G401.6 (cell line): ENCODE measurements around the gene SERGEF.
"Not testable (repeated sequence)": the region's sequence is repeated elsewhere in the genome, so short reads cannot be mapped to it uniquely, and the experiment has no call there.

Source experiments
- FAIRE-seq: peaks from 2 replicates; lab custom pipeline; 2012; peaks lifted over from hg19 to GRCh38; lab: Jason Lieb, UNC

Gene SERGEF

DNA sequence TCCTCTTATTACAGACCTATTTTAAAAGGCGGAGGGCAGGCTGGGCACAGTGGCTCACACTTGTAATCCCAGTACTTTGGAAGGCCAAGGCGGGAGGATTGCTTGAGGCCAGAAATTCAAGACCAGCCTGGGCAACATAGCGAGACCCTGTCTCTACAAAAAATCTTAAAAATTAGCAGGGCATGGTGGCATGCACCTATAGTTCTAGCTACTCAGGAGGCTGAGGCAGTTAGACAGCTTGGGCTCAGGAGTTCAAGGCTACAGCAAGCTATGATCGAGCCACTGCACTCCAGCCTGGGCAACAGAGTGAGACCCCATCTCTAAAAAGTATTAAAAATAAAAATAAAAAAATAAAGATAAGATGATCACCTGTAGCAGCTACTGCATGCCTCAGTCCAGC lies 12.7 kb downstream of the SERGEF start:
- FAIRE-seq, result not testable (repeated sequence)

DNA sequence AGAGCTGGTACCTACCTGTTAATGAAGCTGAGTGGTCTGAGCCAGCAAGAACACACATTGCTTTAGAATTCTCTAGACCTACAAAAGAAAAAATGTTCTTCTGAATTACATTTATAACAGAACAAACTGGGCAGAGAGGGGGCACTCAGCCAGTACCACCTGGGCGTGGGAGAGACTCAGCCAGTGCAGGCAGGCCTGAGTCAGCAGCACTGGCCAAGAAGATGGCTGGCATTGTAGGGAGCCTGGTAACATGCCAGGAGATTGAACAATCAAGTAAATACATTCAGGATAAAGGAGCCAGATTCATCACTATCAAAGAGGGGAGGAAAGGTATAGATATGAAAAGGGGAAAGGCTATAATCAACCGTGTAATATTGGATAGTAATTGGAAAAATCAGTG lies 19.9 kb downstream of the SERGEF start:
- no peak for FAIRE-seq

DNA sequence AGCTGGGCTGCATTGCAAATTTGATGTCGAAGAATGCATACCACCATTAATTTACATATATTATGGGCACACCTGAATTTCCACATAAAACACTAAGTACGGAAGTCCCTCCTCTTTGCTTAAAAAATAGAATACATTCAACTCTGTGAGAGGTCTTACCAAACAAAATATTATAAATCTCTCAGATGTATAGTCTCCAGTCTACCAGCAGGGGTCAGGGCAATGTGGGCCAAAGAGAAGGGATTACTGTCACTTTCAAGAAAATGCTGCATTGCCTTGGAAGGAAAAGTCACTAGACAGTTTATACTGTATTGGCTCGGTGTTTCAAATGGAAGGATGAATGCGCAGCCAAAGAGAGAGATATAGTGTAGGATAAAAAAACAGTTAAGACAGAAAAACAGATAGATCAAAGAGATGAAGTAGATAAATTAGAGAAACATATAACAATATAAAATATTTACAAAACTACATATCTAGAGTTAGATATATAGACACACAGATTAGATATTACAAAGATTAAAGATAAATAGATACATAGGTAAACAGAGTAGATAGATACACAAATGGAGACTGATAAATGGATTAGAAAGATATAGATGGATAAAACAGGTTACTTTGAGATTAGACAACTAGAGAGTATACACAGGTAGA lies 20.9 kb downstream of the SERGEF start:
- FAIRE-seq, result peak; percentile 93

DNA sequence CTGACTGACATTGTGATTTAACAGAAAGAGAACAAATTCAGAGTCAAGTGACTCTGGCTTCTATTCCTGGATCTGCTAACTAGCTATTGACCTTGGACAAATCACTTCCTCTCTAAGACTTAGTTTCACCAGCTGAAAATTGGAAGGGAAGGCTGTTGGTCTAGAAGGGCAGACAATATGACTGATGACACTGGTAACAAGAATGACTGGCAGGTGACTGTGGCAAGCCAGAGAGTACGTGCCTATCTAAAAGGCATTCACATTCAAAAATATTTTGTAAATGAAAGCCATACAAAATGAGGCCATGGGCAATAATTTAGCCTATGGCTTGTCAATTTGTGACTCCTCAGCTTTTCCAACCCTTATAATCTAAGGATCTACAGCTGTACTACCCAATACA lies 23.5 kb downstream of the SERGEF start:
- FAIRE-seq, result no peak

DNA sequence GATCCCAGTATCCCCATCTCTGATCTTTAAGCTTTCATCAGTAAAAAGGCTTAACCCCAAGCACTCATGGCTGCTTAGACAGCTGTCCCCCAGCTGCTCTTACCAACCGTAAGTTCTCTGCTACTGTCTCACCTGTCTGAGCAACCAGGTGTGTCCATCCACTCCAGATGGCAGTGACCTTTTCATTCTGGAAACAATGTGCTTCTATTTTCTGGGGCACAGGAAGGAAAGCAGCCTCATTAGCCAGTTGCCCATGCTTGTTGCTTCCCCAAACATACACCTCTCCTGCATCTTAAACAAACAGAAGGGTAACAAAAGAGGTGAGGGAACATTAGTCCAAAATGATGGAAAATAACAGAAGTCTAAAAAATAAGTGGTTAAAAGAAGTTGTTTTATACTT lies 24.4 kb downstream of the SERGEF start:
- FAIRE-seq, result no peak

DNA sequence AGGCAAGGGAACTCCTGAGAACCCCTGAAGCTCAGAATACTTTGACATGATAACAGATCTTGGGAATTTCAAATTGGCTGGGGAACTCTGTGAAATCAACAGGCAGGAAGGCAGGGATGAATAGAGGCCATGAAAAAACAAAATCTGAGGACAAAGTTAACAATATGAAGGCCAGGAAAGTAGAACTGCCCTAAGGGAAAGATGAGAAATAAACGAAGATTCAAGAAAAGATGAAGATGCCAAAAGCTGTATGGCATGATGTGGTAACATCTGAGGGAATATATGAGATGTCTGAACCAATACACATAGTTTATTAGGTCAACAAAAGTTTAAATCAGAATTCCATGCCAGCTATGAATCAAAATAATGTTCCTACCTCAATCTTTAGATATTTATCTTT lies 25.0 kb downstream of the SERGEF start:
- FAIRE-seq, result no peak

DNA sequence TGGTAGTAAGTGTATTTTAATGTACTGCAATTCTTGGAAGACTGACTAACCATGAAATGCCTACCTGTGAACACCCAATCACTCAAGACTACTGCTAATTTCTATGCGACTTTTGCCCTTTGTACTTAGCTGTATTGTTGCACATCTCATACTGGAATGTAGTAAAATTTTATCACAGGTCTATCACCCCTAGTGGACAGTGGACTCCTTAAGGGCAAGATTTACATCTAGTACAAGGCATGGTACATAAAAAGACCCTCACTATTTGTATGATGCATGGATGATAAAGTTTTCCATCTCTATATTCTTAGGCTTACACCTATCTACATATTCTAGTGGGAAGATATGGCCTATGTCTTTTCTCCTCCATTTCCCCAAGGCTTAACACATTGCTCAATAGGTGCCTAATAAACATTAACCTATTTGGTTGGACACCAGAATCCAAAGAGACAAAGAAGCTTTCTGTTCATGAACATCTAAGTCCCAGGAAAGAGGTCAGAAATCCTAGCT lies 26.1 kb downstream of the SERGEF start:
- FAIRE-seq, result no peak

DNA sequence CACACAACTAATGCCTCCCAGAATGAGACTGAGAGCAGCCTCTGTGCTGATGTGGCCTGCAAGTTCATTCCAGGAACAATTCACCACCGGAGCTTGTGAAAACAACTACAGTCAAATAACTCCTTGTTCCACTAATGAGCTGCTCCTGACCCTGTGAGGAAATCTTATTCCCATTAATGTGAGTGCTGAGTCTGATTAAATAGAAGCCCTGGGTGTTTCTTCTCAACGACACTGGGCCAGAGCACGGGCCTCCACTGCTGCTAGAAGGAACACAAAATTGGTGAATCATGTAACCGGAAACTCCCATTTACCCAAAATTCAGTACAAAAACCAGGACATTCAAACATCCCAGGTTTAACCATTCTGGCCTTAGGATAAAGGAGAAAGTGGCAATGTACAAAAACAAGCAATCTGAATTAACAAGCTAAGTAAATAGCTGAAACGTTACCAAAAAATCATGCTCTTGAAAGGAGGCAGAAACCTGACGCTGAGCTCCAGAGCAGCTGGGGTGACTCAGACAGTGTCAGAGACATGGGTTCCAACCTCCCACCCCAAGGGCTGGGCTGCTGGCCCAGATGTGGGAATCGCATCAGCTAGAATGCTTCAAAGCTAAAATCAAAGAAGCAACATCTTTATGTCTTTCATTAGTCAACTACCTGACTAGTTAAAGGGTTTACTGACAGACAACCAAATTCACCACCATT lies 26.7 kb downstream of the SERGEF start:
- FAIRE-seq, result no peak

DNA sequence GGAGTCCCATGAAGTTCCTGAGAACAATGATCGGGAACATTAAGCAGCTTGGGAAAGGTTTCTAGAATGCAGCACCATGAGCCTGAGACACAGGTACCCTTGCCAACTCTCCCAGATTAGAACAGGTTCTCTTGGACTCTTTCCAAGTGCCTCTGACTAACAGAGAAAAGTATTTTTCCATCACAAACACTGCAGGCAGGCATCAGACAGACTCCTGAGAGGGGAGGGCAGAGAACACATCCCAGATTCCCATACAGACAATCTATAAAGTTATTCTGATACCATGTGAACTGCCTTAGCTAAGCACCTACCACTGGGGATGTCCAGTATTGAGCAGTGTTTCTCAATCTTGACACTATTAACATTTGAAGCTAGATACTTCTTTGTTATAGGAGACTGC lies 27.3 kb downstream of the SERGEF start:
- no peak for FAIRE-seq

DNA sequence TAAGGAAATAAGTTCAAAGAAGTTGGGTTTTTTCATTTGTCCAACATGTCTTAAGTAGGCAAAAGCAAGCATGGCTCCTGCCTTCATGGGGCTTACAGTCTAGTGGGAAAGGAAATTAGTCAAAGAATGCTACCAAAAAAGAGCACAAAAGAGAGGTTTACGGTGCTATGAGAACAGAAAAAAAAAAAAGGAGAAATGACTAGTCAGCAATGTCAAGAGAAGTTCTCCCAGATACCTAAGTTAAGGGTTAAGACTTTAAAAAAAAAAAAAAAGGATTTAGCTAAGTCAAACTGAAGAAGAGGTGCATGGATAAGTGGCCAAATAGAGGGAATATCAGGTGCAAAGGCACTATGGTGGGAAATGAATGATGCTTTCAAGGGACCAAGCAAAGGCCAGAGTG lies 29.3 kb downstream of the SERGEF start:
- no peak for FAIRE-seq

DNA sequence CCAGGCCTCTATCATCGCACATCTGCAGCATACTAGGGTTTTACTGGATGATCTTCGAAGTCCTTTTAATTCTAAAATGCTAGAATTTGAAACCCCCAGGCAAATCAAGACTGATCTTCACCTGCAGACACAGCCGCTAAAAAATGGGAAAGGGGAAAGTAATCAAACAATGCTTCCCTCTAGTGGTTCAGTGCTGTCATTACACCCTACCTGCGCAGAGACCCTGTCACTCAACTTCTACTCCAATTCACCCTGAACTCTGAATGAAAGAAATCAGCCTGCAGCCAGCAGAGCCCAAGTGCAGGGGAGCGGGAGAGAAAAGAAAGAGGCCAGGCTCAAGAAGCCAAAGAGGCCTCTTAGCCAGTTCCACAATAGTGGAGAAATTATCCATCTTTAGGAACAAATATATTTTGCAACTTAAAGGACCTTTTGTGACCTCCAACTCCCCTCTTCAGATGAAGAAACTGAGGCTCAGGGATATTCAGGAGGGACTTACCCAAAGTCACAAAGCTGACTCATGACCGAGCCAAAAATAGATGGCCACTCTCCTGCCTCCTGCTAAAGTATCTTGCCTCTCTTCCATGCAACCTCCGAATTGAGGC lies 33.0 kb downstream of the SERGEF start:
- peak; percentile 17 for FAIRE-seq

DNA sequence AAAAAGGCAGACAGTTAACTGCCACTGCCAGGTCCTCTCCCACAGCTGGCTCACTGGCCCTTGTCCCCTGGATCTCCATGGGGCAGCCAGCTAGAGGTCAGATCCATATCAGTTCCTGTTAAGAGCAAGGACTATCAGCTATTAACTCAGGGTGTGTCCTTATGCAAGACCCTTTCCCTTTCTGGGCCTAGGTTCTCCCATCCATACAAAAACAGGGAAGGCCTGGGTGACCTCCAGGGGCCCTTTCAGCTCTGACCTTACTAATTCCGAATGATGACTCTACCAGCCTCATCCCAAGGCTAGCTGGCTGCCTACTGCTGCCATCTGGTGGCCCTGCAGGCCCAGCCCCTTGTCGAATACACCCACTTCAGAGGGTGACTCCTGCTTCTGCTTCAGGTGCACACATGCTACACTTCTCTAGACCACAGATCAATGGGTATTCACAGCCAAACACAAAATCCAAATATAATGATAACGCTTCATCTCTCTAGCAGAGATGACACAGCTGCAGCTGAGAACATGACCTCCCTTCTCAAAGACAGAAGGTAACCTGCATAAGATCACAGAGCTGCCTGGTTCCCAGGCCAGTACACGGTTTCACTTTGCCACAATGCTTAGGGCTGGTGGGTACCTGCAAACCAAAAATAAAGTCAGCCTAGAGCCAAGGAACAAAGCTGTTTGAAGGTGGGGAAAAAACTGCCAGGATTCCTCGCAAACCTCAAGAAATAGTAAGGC lies 34.1 kb downstream of the SERGEF start:
- no peak for FAIRE-seq

DNA sequence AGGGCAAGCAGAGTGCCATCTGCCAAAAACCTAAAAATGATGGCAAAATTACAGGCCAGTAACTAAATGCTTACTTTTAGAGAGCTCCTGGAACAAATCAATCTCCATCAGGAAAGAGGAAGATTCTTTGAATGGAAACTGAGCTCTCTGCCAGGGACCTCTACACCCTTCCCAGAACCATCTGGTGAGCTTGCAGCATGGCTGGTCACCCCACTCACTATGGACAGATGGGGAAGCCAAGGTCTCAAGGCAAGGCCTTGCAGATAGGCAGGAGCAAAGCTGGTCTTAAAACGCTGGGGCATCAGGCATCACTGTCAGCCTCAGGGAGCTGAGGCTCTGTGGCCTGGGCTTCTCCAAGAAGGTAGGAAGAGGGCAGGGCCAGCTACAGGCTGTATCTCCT lies 36.2 kb downstream of the SERGEF start:
- FAIRE-seq, result no peak

DNA sequence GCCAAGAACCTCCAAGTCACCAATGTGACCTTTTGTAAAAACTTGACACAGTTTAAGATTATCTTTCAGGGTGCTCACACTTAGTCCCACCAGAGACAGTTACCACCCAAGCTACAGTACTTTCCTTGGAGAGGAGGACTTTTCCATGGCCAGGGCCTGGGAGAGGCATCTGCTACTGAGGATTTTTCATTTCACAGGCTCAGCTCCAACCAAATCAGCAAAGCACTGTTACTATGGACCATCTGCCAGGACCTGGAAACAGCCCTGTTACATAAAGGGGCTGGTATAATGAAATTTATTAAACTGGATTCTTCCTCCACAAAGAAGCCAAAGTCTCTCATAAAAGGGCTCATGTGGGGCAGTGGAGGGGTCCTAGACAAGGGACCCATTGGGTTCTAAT lies 38.6 kb downstream of the SERGEF start:
- FAIRE-seq, result no peak

DNA sequence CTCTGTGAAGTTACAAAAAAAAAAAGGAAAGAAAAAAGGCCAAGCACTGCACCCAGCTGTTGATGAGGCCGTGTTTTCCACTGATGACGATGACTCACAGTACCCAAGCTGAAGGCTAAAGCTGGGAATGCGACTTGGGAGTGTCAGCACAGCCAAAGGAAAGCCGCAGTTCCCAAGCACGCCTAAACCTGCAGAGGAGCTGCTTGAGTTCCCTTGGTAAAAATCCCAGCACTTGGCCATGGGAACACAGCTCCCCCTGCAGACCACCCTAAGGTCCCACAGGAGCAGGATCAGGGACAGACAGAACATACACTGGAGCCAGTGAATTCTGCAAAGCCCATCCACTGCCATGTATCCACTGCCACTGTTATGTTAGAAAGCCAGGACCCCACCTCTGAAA lies 39.9 kb downstream of the SERGEF start:
- no peak for FAIRE-seq

DNA sequence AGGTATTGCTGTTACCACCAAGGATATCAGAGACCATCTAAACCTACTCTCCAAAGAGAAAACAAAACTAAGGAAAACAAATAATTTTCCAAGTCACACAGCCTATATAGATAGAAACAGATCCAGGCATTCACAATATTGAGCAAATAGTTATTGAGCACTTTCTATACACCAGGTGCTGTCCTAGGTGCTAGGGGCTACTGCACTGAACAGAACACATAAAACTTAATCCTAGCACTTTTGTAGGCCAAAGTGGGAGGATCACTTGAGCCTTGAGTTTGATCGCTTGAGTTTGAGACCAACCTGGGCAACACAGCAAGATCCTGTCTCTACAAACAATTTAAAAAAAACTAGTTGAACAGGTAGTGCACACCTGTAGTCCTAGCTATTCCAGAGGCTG lies 44.6 kb downstream of the SERGEF start:
- no peak for FAIRE-seq

DNA sequence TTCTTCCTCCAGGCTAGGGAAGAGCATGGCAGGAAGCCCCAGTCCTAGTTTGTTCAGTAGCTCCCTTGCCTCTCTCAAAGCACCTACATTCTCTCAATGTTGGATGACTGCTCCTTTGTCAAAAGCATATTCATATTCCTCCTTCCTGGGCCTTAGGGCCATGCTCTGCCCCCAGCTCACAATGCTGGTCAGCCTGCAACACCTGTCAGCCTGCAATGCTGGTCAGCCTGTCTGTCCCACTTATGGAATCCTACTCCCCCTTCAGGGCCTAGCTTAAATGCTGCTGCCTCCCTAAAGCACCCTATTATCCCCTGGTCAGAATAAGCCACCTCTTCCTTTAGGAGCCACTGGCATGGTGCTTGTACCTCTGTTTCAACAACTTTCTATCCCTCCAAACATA lies 45.2 kb downstream of the SERGEF start:
- FAIRE-seq, result no peak

DNA sequence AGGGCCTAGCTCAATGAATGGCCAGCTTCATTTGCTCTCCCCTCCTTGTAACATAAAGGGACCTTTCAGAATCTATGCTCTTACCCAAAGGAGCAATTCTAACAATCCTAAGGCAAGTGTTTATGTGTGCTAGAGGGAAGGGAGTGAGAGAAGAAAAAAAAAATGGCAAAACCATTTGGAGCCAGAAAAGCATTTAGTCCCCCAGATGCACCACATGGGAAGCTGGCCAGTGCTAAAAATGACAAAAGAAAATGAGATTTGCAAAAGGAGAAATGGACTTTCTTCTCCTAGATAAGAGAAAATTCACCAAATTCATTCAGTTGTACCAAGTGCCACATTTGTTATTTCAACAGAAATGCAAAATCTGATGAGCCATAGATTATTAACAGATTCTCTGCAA lies 52.8 kb downstream of the SERGEF start:
- no peak for FAIRE-seq

DNA sequence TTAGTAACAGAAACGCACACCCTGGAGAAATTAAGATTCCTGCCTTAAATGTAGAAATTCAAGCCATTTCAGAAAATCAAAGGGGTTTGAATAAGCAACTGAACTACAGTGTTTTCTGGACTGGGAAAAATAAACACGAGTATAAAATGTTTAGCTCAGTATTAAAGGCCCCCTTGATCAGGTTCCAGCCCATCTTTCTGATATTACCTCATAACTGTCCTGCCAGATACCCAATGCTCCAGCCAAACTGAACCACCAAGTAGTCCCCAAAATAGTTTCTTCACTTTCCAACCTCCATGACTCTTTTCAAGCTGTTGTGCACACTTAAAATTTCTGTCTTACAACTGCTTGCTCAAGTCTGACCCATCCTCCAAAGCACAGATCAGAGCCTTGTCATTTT lies 54.4 kb downstream of the SERGEF start:
- FAIRE-seq, result no peak

DNA sequence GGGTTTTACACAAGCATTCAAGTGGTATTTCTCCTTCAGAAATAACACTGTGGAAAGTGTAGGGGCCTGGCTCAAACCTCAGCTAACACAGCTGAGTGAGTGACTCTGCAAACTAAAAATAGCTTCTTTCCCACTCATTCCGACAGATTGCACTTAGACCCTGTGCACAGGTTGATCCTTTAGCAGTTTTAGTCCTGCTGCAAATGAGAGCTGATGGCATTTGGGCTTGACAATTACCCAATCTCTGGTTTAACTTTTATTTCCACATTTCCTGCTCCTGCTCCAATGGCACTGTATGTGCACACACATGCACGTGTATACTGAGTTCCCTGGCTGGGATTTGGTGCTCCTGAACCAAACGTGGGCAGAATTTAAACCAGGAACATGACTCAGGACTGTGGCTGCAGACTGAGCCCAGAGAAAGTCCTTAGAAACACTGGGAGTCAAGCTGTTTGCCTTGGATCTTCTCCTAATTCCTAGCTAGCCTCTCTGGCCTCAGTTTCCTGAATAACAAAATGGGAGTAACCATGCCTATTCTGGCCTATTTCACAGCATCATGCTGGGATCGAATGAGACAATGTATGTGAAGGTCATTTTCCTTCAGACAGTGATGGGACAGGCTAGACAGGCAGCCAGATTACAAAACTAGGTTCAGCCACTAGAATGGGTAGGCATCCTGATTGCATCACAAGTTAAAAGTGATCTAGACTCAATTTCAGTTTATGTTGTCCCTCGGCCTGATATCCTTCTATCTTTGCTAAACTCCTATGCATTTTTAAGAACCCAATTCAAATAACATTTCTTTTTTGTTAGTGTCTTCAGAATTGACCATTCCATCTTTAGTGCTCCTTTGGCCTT lies 58.2 kb downstream of the SERGEF start:
- FAIRE-seq, result no peak

DNA sequence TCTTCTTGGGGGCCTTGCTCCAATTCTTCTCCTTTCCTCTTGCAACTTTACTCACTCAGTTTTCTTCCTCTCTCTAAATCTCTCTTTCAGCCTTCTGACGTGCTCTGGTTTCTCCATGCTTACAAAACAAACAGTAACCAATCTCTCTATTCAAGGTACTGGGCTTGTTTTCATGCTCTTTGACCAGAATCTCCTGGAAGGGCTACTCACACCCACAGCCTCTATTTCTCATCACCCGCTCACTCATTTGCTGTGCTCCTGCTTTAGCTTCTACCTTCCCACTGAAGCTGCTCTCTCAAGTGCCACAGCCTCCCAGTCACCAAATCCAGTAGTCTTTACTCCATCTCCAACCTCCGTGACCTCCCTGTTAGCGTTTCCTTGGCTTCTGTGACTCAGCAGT lies 60.4 kb downstream of the SERGEF start:
- no peak for FAIRE-seq
